Ureter (tissue), 1 donor: ENCODE data around the gene AHR. TPM values are rescaled to one million over a fixed set of nuclear protein-coding genes. Genes with fewer than 3 reads are reported as not detected.
"Not testable (repeated sequence)": the region's sequence is repeated elsewhere in the genome, so short reads cannot be mapped to it uniquely, and the experiment has no call there.

ENCODE experiments used
- DNase-seq: peaks from one replicate; pipeline ENCODE4 v3.0.0-alpha.2; 2020; ENCODE audit warnings: low spot score
- total RNA-seq: library from RNA; stranded (reverse); gene quantifications from one replicate; pipeline ENCODE4 v1.2.4, GENCODE V29; 2023
- donor health status: DM: yes; HTN: yes; CAD: no.

AHR gene
- total RNA-seq, 1 donor from 2014 or later = 368 TPM

GRCh38 chr7:17376595-17376994 lies 78.1 kb downstream of the AHR start:
- no peak for DNase-seq

GRCh38 chr7:17380736-17381662 lies 82.5 kb downstream of the AHR start:
- DNase-seq = no peak

GRCh38 chr7:17382408-17383354 lies 84.2 kb downstream of the AHR start:
- not testable (repeated sequence) for DNase-seq

GRCh38 chr7:17384400-17384799 lies 85.9 kb downstream of the AHR start:
- no peak for DNase-seq

- no peak for DNase-seq
Measured at GRCh38 chr7:17385612-17386011, 87.2 kb downstream of the AHR start.

- DNase-seq = no peak
Measured at GRCh38 chr7:17390392-17390791, 91.9 kb downstream of the AHR start.

- DNase-seq = no peak
Measured at GRCh38 chr7:17391366-17391765, 92.9 kb downstream of the AHR start.

GRCh38 chr7:17392846-17393245 lies 94.4 kb downstream of the AHR start:
- DNase-seq = no peak

- not testable (repeated sequence) for DNase-seq
Measured at GRCh38 chr7:17394563-17394962, 96.1 kb downstream of the AHR start.
